KMS-11 (cell line): ENCODE data around the gene MAS1L.

Source experiments
- H2AFZ ChIP-seq: fragments of 200-600 bp; sonication (generic); 2 replicates; pipeline ENCODE4 v1.6.1; 2016; ENCODE audit warnings: antibody characterized with exemption, mixed run types, low read depth
- H3K27ac ChIP-seq: fragments of 200-600 bp; sonication (generic); 2 replicates; pipeline ENCODE4 v1.6.1; 2016; ENCODE audit warnings: mild to moderate bottlenecking, mixed run types
- H3K27me3 ChIP-seq: fragments of 200-600 bp; sonication (generic); 2 replicates; pipeline ENCODE4 v1.6.1; 2017; ENCODE audit warnings: mild to moderate bottlenecking, low read depth, mixed run types, moderate library complexity; ENCODE audit not compliant: insufficient read depth
- H3K36me3 ChIP-seq: fragments of 200-600 bp; sonication (generic); 2 replicates; pipeline ENCODE4 v1.6.1; 2017; ENCODE audit warnings: mild to moderate bottlenecking, mixed run types; ENCODE audit not compliant: insufficient read depth
- H3K4me1 ChIP-seq: fragments of 200-600 bp; sonication (generic); 2 replicates; pipeline ENCODE4 v1.6.1; 2016; ENCODE audit warnings: mild to moderate bottlenecking, low read depth, mixed run types; ENCODE audit not compliant: poor library complexity, severe bottlenecking
- H3K4me2 ChIP-seq: fragments of 200-600 bp; sonication (generic); 2 replicates; pipeline ENCODE4 v1.7.0; 2016; ENCODE audit warnings: mild to moderate bottlenecking, mixed run types
- H3K4me3 ChIP-seq: fragments of 200-600 bp; sonication (generic); IDR thresholded peaks from 2 replicates; pipeline ENCODE4 v1.6.1; 2017; ENCODE audit warnings: low read depth, low read length, mixed read lengths; ENCODE audit not compliant: insufficient read depth
- H3K79me2 ChIP-seq: fragments of 200-600 bp; sonication (generic); 2 replicates; pipeline ENCODE4 v1.6.1; 2016; ENCODE audit warnings: low read depth, mixed run types; ENCODE audit not compliant: insufficient read depth
- H3K9ac ChIP-seq: fragments of 200-600 bp; sonication (generic); 2 replicates; pipeline ENCODE4 v1.6.1; 2016; ENCODE audit warnings: mild to moderate bottlenecking, mixed run types
- H4K20me1 ChIP-seq: fragments of 200-600 bp; sonication (generic); 2 replicates; pipeline ENCODE4 v1.6.1; 2016; ENCODE audit warnings: mild to moderate bottlenecking, mixed run types; ENCODE audit not compliant: insufficient read depth
- TF ChIP-seq, protein P1 (sequence below): fragments of 200-600 bp; sonication (generic); conservative IDR thresholded peaks from 2 replicates; pipeline ENCODE4 v1.6.1; 2017; ENCODE audit warnings: low read depth, mild to moderate bottlenecking, antibody characterized with exemption, low read length, moderate library complexity, mixed read lengths

MAS1L gene

GRCh38 chr6:29483735-29484134 lies 4.0 kb downstream of the MAS1L start:
- H3K27ac ChIP-seq: no peak overlapping the region
- H3K4me2 ChIP-seq: no peak overlapping the region
- H3K27me3 ChIP-seq: no peaks in the 10 kb centered on the region
- H2AFZ ChIP-seq: no peak overlapping the region
- no peak overlapping the region for H3K4me3 ChIP-seq
- no peak overlapping the region for H3K9ac ChIP-seq
- TF ChIP-seq, protein P1, sequence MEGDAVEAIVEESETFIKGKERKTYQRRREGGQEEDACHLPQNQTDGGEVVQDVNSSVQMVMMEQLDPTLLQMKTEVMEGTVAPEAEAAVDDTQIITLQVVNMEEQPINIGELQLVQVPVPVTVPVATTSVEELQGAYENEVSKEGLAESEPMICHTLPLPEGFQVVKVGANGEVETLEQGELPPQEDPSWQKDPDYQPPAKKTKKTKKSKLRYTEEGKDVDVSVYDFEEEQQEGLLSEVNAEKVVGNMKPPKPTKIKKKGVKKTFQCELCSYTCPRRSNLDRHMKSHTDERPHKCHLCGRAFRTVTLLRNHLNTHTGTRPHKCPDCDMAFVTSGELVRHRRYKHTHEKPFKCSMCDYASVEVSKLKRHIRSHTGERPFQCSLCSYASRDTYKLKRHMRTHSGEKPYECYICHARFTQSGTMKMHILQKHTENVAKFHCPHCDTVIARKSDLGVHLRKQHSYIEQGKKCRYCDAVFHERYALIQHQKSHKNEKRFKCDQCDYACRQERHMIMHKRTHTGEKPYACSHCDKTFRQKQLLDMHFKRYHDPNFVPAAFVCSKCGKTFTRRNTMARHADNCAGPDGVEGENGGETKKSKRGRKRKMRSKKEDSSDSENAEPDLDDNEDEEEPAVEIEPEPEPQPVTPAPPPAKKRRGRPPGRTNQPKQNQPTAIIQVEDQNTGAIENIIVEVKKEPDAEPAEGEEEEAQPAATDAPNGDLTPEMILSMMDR: no peak
- no peaks in the 10 kb centered on the region for H3K36me3 ChIP-seq
- no peaks in the 10 kb centered on the region for H4K20me1 ChIP-seq
- no peaks in the 10 kb centered on the region for H3K4me1 ChIP-seq
- no peaks in the 10 kb centered on the region for H3K79me2 ChIP-seq

- no peak overlapping the region for H2AFZ ChIP-seq
- no peaks in the 10 kb centered on the region for H4K20me1 ChIP-seq
- no peak overlapping the region for H3K4me3 ChIP-seq
- H3K27ac ChIP-seq: no peak overlapping the region
- no peaks in the 10 kb centered on the region for H3K36me3 ChIP-seq
- H3K4me2 ChIP-seq: no peak overlapping the region
- no peaks in the 10 kb centered on the region for H3K79me2 ChIP-seq
- H3K4me1 ChIP-seq: no peaks in the 10 kb centered on the region
- no peaks in the 10 kb centered on the region for H3K27me3 ChIP-seq
- TF ChIP-seq, protein P1: no peak
- no peak overlapping the region for H3K9ac ChIP-seq
Measured at GRCh38 chr6:29483186-29483585, 4.6 kb downstream of the MAS1L start.

- no peak overlapping the region for H3K27ac ChIP-seq
- no peaks in the 10 kb centered on the region for H4K20me1 ChIP-seq
- no peak overlapping the region for H2AFZ ChIP-seq
- no peak overlapping the region for H3K4me2 ChIP-seq
- TF ChIP-seq, protein P1: no peak
- no peaks in the 10 kb centered on the region for H3K27me3 ChIP-seq
- H3K4me3 ChIP-seq: no peak overlapping the region
- no peaks in the 10 kb centered on the region for H3K4me1 ChIP-seq
- H3K9ac ChIP-seq: no peak overlapping the region
- no peaks in the 10 kb centered on the region for H3K79me2 ChIP-seq
- H3K36me3 ChIP-seq: no peaks in the 10 kb centered on the region
Measured at GRCh38 chr6:29479560-29479959, 8.2 kb downstream of the MAS1L start.

- no peaks in the 10 kb centered on the region for H3K27me3 ChIP-seq
- H2AFZ ChIP-seq: no peak overlapping the region
- TF ChIP-seq, protein P1: no peak
- H3K4me2 ChIP-seq: no peak overlapping the region
- H3K4me1 ChIP-seq: no peaks in the 10 kb centered on the region
- no peaks in the 10 kb centered on the region for H3K36me3 ChIP-seq
- no peaks in the 10 kb centered on the region for H4K20me1 ChIP-seq
- no peak overlapping the region for H3K4me3 ChIP-seq
- H3K27ac ChIP-seq: no peak overlapping the region
- no peaks in the 10 kb centered on the region for H3K79me2 ChIP-seq
- H3K9ac ChIP-seq: no peak overlapping the region
Measured at GRCh38 chr6:29478740-29479139, 9.0 kb downstream of the MAS1L start.
